ENCODE results near the gene NUDC. TPM values are rescaled to one million over a fixed set of nuclear protein-coding genes. Genes with fewer than 3 reads are reported as not detected.

The NUDC gene
- total RNA-seq, 1 experiment from 2014 or later: 89.7 TPM

DNA sequence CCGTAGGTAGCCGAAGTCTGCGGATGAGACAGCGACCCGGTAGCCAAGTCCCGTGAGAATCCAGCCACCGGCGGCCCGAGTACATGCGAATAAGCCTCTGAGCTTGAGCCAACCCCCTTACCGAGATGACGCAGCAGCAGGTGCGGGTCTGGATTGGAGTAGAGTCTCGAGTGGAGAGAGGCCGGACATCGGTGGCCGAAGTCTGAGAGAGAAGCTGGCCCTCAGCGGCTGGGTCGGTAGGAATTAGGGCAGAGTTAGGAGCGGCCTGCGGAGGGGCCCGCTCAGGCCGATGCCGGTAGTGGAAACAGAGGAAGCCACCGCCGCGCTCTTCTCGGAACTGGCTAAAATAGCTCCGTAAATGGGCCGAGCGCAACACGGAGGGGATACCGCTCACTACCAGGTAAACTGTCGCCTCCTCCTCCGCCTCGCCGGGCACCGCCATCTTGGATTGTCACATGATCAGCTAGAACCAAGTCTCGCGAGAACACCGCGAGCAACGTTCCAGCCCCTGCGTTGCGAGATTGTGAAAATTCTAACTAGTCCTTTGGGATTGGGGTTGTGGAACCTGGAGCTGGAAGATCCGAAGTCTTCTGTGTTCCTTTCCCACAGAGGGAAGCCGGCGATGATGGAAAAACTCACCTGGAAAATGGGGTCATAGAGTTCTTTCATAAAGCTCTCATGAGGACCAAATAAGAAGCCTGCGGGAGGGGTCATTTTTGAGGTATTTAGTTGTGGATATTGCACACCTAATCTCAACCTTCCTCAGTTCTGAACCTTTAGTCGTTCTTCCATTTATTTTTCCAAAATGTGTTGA lies 21.3 kb upstream of the NUDC start, which contains the start of gene GPATCH3:
Gene GPATCH3 (minus strand): TSS at position 467 of the 814 bp plus-strand sequence. CDS start 25 bp downstream, at position 442.
- DNase-seq: peak; percentile 95 to 98
- Histone ChIP-seq H3K27ac (peak within 1 kb of the TSS; percentile 72), H3K4me1 (peaks cover 11% of the 10 kb centered on the region)

DNA sequence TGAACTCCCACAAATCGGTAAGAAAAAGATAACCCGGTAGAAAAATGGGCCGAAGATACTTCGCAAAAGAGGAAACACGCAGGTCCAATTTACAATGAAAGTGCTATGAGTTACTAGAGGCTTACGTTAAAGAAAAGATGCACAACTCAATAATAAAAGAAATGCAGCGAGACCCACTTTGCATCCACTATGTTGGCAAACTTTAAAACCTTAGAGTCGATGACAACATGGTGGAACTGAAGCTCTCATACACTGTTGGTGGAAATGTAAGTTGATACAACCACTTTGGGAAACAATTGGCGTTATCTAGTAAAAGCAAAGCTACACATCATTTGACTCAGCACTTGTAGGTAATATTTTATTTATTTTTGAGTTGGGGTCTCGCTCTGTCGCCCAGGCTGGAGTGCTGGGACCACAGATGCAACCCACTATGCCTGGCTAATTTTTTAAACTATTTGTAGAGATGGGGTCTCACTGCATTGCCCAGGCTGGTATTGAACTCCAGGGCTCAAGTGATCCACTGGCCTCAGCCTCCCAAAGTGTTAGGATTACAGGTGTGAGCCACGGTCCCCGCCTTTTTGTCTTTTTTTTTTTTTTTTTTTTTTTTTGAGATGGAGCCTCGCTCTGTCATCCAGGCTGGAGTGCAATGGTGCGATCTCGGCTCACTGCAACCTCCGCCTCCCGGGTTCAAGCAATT lies 20.6 kb upstream of the NUDC start:
- Histone ChIP-seq H3K4me1 (peaks cover 11% of the 10 kb centered on the region), H3K27ac (peak overlapping the region; percentile 72), H3K9me3 (replicated peaks) (no peaks in the 10 kb centered on the region), H3K36me3 (0 out of 2 replicates have a peak, but pooled peaks cover 3% of the 10 kb centered on the region), H3K4me3 (peak overlapping the region; percentile 95), H3K27me3 (no peaks in the 10 kb centered on the region)
- DNase-seq: no peak

More for the DNA sequence above, 21.3 kb upstream of the NUDC start, which contains the start of gene GPATCH3:
- H3K9me3 ChIP-seq (replicated peaks): no peaks in the 10 kb centered on the region
- 0 out of 2 replicates have a peak, but pooled peaks cover 7% of the 10 kb centered on the region for H3K36me3 ChIP-seq
- H3K4me3 ChIP-seq: peak within 1 kb of the TSS; percentile 95
- H3K27me3 ChIP-seq: no peaks in the 10 kb centered on the region

GRCh38 chr1:26907071-26907917 lies 14.2 kb upstream of the NUDC start:
- Histone ChIP-seq H3K9me3 (replicated peaks) (no peaks in the 10 kb centered on the region), H3K4me3 (no peak overlapping the region), H3K27me3 (no peaks in the 10 kb centered on the region; the same call in 1 of the 2 replicates), H3K4me1 (no peaks in the 10 kb centered on the region; the same call in 1 of the 2 replicates), H3K36me3 (no peaks in the 10 kb centered on the region), H3K27ac (no peak overlapping the region)
- DNase-seq: no peak

- DNase-seq: no peak
- peaks cover 4% of the 10 kb centered on the region; the same call in 1 of the 2 replicates for H3K27me3 ChIP-seq
- H3K27ac ChIP-seq: no peak overlapping the region
- H3K4me3 ChIP-seq: no peak overlapping the region
- no peaks in the 10 kb centered on the region for H3K9me3 ChIP-seq (replicated peaks)
- no peaks in the 10 kb centered on the region for H3K36me3 ChIP-seq
- no peaks in the 10 kb centered on the region; the same call in 1 of the 2 replicates for H3K4me1 ChIP-seq
Observed at GRCh38 chr1:26909951-26910342, 11.6 kb upstream of the NUDC start.

DNA sequence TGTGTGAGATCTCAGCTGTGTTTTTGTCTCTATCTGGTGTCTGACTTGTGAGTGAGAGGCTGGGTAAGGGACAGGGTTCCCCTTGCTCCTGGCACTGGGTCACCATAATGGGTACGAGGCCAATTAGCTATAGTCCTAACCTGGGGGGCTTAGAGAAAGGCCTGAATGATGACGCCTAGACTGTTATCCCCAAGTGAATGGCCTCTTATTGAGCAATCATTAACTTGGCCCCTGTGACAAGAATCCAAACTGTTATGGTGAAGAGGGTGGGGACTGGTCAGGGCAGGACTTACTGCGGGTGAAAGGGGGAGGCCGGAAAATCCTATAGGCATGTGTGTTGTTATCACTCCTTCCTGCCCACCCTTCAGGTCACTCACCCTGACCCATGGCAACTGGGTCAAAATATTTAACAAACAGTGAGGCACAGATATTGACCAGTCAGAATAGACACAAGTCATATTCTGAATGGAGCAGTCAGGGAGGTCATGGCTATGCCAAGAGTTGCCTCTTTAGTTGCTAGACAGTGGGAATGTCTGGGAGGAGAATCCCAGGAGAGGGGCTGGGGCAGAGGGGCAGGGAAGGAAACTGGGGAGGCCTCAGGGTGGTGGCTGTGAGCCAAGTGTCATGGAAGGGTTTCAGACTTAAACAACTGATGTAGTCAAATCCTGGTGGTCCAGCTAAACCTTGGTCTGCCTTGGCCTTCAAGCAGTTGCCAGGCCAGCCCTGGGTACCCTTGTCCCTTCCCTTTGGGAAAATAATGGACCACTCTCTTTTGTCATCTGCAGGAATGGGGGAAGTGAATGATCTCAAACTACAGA lies 11.0 kb upstream of the NUDC start:
- DNase-seq: no peak
- peaks cover 4% of the 10 kb centered on the region; the same call in 1 of the 2 replicates for H3K27me3 ChIP-seq
- no peak overlapping the region for H3K27ac ChIP-seq
- no peaks in the 10 kb centered on the region; the same call in 1 of the 2 replicates for H3K4me1 ChIP-seq
- H3K36me3 ChIP-seq: no peaks in the 10 kb centered on the region
- H3K9me3 ChIP-seq (replicated peaks): no peaks in the 10 kb centered on the region
- no peak overlapping the region for H3K4me3 ChIP-seq

DNA sequence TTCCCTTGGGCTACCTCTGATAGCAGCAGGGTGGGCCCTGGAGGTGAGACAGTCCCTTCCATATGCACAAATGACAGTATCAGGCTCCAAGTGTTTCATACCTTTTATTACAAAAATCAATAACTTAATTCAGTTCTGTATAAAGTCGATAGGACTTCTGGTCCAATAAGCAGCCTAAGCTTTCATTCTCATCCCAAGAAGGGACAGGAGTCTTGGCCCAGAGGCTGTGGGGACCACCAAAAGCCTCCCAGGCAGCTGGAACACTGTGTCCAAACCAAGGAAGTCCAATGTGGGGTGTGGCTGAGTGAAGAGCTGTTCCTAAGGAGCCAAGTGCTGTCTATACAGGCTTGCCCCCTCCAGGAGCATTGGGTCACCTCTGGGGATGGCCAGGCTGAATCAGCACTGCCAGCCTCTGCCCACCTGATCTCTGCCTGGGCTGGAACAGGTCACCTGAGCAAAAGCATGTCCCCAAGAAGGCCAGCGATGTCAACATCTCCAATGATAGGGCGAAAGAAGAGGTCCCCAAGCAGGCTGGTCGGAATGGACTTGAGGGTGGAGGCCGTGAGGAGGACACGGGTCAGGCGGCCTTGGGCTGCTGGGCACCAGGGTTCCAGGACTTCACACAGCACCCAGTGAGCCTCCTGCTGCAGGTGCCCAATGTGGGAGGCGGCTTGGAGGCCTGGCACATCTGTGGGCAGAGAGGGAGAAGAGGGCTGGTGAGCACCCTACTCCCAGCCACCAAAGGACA lies 10.0 kb upstream of the NUDC start:
- Histone ChIP-seq H3K27ac (no peak overlapping the region), H3K4me3 (no peak overlapping the region), H3K4me1 (no peaks in the 10 kb centered on the region; the same call in 1 of the 2 replicates), H3K27me3 (peaks cover 4% of the 10 kb centered on the region; the same call in 1 of the 2 replicates), H3K36me3 (no peaks in the 10 kb centered on the region), H3K9me3 (replicated peaks) (no peaks in the 10 kb centered on the region)
- DNase-seq: no peak

DNA sequence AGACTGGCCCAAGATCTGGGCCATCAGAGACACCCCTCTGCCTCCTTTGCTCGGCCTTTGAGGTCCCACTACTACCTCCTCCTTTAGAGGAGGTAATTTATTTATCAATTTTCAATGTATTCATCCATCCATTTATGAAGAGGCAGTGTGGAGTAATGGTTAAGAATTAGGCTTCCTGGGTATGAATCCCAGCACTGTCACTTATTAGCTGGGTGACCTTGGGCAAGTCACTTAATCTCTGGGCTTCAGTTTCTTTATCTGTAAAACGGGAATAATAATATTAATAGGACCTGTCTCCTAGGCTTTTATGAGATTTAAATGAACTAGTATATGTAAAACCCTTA lies 9.4 kb upstream of the NUDC start:
- no peaks in the 10 kb centered on the region for H3K36me3 ChIP-seq
- peaks cover 4% of the 10 kb centered on the region; the same call in 1 of the 2 replicates for H3K27me3 ChIP-seq
- no peak for DNase-seq
- no peaks in the 10 kb centered on the region for H3K9me3 ChIP-seq (replicated peaks)
- no peaks in the 10 kb centered on the region; the same call in 1 of the 2 replicates for H3K4me1 ChIP-seq
- H3K27ac ChIP-seq: no peak overlapping the region
- H3K4me3 ChIP-seq: no peak overlapping the region

- no peaks in the 10 kb centered on the region for H3K9me3 ChIP-seq (replicated peaks)
- H3K27ac ChIP-seq: no peak overlapping the region
- no peak for DNase-seq
- H3K36me3 ChIP-seq: no peaks in the 10 kb centered on the region
- peaks cover 4% of the 10 kb centered on the region; the same call in 1 of the 2 replicates for H3K27me3 ChIP-seq
- H3K4me3 ChIP-seq: no peak overlapping the region
- no peaks in the 10 kb centered on the region for H3K4me1 ChIP-seq
Observed at GRCh38 chr1:26913389-26913753, 8.2 kb upstream of the NUDC start.

DNA sequence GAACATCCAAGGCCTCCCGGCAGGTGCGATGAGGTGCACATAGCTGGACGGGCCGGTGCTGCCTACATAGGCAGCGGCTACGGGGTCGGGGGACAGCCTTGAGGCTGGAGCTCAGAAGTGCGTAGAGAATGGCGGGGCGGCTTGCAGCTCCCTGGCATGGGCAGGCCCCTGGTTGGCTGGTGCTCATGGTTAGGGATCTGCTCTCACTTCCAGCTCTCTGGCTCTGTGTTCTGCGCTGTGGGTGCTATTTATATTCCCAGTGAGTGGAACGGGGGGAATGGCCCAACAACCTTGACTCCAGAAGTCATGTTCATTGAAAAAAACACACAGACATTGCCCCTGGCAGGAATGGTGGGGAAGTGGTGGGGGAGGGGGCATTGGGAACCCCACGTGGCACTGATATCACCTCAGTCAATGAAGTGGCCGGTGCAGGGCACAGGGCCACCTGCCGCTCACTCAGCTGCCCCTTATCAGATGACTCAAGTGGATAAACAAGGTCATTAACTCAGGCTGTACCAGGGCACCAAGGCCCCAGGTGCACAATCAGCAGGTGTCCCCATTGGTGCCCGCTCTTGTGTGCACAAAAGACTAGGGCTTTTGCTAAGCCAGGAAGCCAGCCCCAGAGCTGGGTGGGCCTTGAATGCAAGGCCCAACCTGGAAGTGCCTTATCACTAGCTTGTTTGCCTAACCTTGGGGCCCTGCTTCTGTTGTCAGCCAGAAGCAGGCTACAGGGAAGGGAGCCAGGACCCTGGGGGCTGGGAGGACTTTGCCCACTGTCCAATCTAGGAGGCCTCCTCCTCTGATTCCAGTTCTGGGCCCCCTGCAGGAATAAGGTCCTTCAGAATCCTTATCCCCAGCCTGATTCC lies 7.6 kb upstream of the NUDC start, which contains the start of gene NR0B2:
Gene NR0B2 (minus strand): TSS at position 222 of the 866 bp plus-strand sequence. CDS start 35 bp downstream, at position 187.
- Histone ChIP-seq H3K27me3 (peaks cover 4% of the 10 kb centered on the region; the same call in 1 of the 2 replicates), H3K9me3 (replicated peaks) (no peaks in the 10 kb centered on the region), H3K27ac (no peak within 1 kb of the TSS), H3K4me1 (no peaks in the 10 kb centered on the region), H3K4me3 (no peak within 1 kb of the TSS), H3K36me3 (no peaks in the 10 kb centered on the region)
- no peak for DNase-seq

DNA sequence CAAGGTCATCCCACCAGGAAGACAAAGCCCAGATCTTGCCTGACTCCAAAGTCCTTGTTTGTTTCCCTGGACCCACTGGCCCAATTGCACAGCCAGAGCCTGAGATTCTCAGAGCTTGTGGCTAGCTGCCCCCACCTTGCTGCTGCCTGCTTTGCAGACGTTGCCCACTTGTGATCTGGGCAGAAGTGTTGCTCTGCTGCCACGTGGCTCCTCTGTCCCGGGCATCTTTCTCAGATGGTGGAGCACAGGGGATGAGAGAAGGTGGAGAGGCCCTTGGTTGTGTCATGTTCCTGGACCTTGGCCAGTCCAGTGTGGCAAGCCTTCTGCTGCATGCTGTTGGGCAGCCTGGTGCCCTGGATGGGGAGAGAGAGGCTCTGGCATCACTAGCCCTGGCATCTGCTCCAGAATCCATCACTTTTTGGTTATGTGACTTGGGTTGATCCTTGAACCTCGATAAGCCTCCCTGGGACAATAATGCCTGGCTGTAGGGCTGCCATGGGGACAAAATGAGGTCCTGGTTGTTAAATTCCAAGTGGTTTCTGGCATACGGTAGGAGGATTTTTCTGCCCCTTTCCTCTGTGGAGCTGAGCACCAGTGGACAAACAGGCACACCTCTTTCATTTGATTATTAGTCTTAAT lies 6.2 kb upstream of the NUDC start:
- H3K4me3 ChIP-seq: no peak overlapping the region

GRCh38 chr1:26921126-26921539 lies 410 bp upstream of the NUDC start:
- no peak overlapping the region for H3K27ac ChIP-seq
- H3K4me1 ChIP-seq: peaks cover 8% of the 10 kb centered on the region
- H3K36me3 ChIP-seq: peaks cover 26% of the 10 kb centered on the region
- H3K4me3 ChIP-seq: peak overlapping the region; percentile 74
- H3K9me3 ChIP-seq (replicated peaks): no peaks in the 10 kb centered on the region
- no peaks in the 10 kb centered on the region for H3K27me3 ChIP-seq
- no peak for DNase-seq

More for the DNA sequence above, 6.2 kb upstream of the NUDC start:
- Histone ChIP-seq H3K27me3 (peaks cover 4% of the 10 kb centered on the region; the same call in 1 of the 2 replicates), H3K4me1 (no peaks in the 10 kb centered on the region), H3K36me3 (no peaks in the 10 kb centered on the region), H3K9me3 (replicated peaks) (no peaks in the 10 kb centered on the region), H3K27ac (no peak overlapping the region)
- no peak for DNase-seq

DNA sequence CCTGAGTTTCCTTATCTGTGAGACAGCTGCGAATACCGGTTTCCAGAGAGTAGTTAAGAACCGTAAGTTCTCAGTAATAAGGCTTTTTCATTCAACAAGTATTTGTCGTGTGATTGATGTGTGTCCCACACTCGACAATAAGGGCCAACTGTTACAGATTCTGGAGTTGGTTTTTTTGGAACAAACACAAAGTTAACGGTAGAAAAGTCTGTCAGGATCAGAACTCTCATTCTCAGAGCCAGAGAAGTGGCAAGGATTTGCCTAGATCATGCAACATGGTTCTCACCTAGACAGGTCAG lies 837 bp downstream of the NUDC start:
- Histone ChIP-seq H3K27me3 (no peaks in the 10 kb centered on the region), H3K27ac (no peak overlapping the region; the same call in 1 of the 2 replicates), H3K4me3 (peak overlapping the region; percentile 74), H3K9me3 (replicated peaks) (no peaks in the 10 kb centered on the region), H3K4me1 (peaks cover 8% of the 10 kb centered on the region), H3K36me3 (peaks cover 35% of the 10 kb centered on the region)
- no peak for DNase-seq

All from SJCRH30 (cell line).